Stimulated activated CD4-positive, alpha-beta T cell treated with anti-CD3 and anti-CD28 coated beads, Interleukin-1b, Interleukin-23, amount 100 ng/mL, for 4 hours (primary cell): ENCODE data around the gene TAF10.

Experiments
- DNase-seq, 2 donors: peaks; one replicate each; pipeline ENCODE4 v3.0.0-alpha.2; 2020; ENCODE audit warnings: low read depth in 2 of 2

The TAF10 gene

GRCh38 chr11:6640985-6641701 is 29.1 kb upstream of the TAF10 start:
- no peak for DNase-seq

GRCh38 chr11:6640036-6640984 is 28.3 kb upstream of the TAF10 start:
- no peak for DNase-seq

GRCh38 chr11:6638429-6638828 is 26.4 kb upstream of the TAF10 start:
- DNase-seq = no peak

GRCh38 chr11:6637871-6638270 is 25.9 kb upstream of the TAF10 start:
- DNase-seq = no peak

- no peak for DNase-seq
These were observed 24.5 kb upstream of the TAF10 start for GRCh38 chr11:6636480-6636879.

GRCh38 chr11:6635082-6635932 is 23.3 kb upstream of the TAF10 start:
- DNase-seq = no peak

- DNase-seq = no peak
These were observed 22.5 kb upstream of the TAF10 start for GRCh38 chr11:6634534-6634933.

- DNase-seq = no peak
These were observed 21.7 kb upstream of the TAF10 start for GRCh38 chr11:6633422-6634408.

GRCh38 chr11:6632116-6633073 is 20.4 kb upstream of the TAF10 start:
- no peak for DNase-seq

GRCh38 chr11:6631361-6631890 is 19.4 kb upstream of the TAF10 start:
- DNase-seq = no peak

- no peak for DNase-seq
These were observed 18.7 kb upstream of the TAF10 start for GRCh38 chr11:6630632-6631291.

- DNase-seq = no peak
These were observed 18.0 kb upstream of the TAF10 start for GRCh38 chr11:6629892-6630631.

- DNase-seq = no peak
These were observed 17.5 kb upstream of the TAF10 start for GRCh38 chr11:6629573-6629891.

- DNase-seq = no peak
These were observed 16.5 kb upstream of the TAF10 start for GRCh38 chr11:6628526-6628925.

GRCh38 chr11:6627762-6628241 is 15.8 kb upstream of the TAF10 start:
- no peak for DNase-seq

- DNase-seq = no peak
These were observed 15.2 kb upstream of the TAF10 start for GRCh38 chr11:6626971-6627761.

- no peak for DNase-seq
These were observed 13.9 kb upstream of the TAF10 start for GRCh38 chr11:6625832-6626420.
